Natural killer cell (primary cell): ENCODE results near the gene STK38. TPM values are rescaled to one million over a fixed set of nuclear protein-coding genes. Genes with fewer than 3 reads are reported as not detected.

Experiments used
- ATAC-seq, 3 donors: fragments of 150-1000 bp in 2 of 3; fragments of 200-7000 bp in 1 of 3; cut with Tn5 transposase; 1 replicate in 1 of 3; 2 replicates in 2 of 3; pipeline ENCODE4 v1.10.0; 2021; ENCODE audit warnings: mild to moderate bottlenecking in 2 of 3, moderate library complexity in 2 of 3
- DNase-seq, 2 donors: peaks; one replicate each; pipeline versions ENCODE4 v3.0.0 to v3.0.0-alpha.2; 2013 to 2021; ENCODE audit warnings: mixed read lengths in 1 of 2
- H3K27ac ChIP-seq: one replicate; pipeline ENCODE4 v1.5.1; 2013; ENCODE audit warnings: mild to moderate bottlenecking, low read length
- H3K27me3 ChIP-seq: one replicate; pipeline ENCODE4 v1.6.1; 2013; ENCODE audit warnings: low read length; ENCODE audit not compliant: control insufficient read depth, insufficient read depth
- H3K36me3 ChIP-seq: one replicate; pipeline ENCODE4 v1.6.1; 2013; ENCODE audit warnings: low read length; ENCODE audit not compliant: control insufficient read depth, insufficient read depth
- H3K4me1 ChIP-seq: one replicate; pipeline ENCODE4 v1.6.1; 2013; ENCODE audit warnings: low read length; ENCODE audit not compliant: control insufficient read depth, insufficient read depth
- H3K4me3 ChIP-seq: one replicate; pipeline ENCODE4 v1.5.1; 2013; ENCODE audit warnings: low read length
- H3K9me3 ChIP-seq: one replicate; pipeline ENCODE4 v1.6.1; 2013; ENCODE audit warnings: low read length; ENCODE audit not compliant: control insufficient read depth, insufficient read depth
- H3K27ac Mint-ChIP-seq, 2 donors: one replicate each; pipeline ENCODE4 v1.8.0; 2022; ENCODE audit warnings: mild to moderate bottlenecking in 2 of 2, mixed read lengths in 2 of 2, moderate library complexity in 1 of 2
- H3K27me3 Mint-ChIP-seq, 2 donors: one replicate each; pipeline ENCODE4 v1.8.0; 2022; ENCODE audit warnings: low read depth in 2 of 2, mixed read lengths in 2 of 2
- H3K36me3 Mint-ChIP-seq: one replicate; pipeline ENCODE4 v1.8.0; 2022; ENCODE audit warnings: mixed read lengths
- H3K4me1 Mint-ChIP-seq, 2 donors: one replicate each; pipeline ENCODE4 v1.8.0; 2022; ENCODE audit warnings: mixed read lengths in 2 of 2
- H3K4me3 Mint-ChIP-seq: one replicate; pipeline ENCODE4 v1.8.0; 2022; ENCODE audit warnings: mild to moderate bottlenecking, moderate library complexity, mixed read lengths
- H3K9me3 Mint-ChIP-seq, 2 donors: one replicate each; pipeline ENCODE4 v1.8.0; 2022; ENCODE audit warnings: mixed read lengths in 2 of 2
- CTCF ChIP-seq: fragments of 200-600 bp; IDR thresholded peaks from one replicate; pipeline ENCODE4 v1.8.0; 2022; ENCODE audit warnings: antibody characterized with exemption
- WGBS: methylation state at CpG from one replicate; pipeline ENCODE4 v1.1.7; 2013; ENCODE audit warnings: missing lambda C conversion rate; ENCODE audit not compliant: insufficient coverage; 5-methylcytosine and 5-hydroxymethylcytosine counted together
- intact Hi-C: fragments of 100-400 bp; cut with micrococcal nuclease; formaldehyde crosslinking; loops from one replicate; pipeline ENCODE4 v1.14.2; 2022
- total RNA-seq, 4 donors: library from RNA; stranded (reverse); fragments of 120-200 nt in 1 of 4; gene quantifications; one replicate each; pipeline versions ENCODE4 v1.2.3 to v1.2.4, GENCODE V29; 2013 to 2022

Gene STK38
- total RNA-seq, 3 donors from 2014 or later (not counting 1 experiment from before 2014, with no cell fraction given), result 105 to 157 (median 126) TPM

DNA sequence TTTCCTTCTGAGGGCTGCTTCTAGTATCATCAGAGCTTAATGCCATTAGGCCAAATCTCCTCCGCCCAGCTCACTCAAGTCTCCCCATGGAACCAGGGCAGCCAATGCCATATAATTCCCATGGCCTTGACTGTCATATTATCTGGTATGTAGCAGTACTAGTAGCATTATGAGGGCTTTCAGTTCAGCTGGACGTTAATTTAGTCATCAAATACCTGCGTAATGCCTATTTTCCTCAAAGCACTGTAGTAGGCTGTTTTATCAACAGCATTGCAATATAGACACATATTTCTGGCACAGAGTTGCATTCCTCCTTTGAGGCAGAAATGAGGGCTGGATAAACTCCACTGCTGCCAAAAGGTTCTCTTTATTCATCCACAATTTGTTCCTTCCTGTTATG, 102.8 kb downstream of the STK38 start:
- no peaks in the 10 kb centered on the region for H3K9me3 Mint-ChIP-seq
- H3K4me3 Mint-ChIP-seq, result peak overlapping the region; percentile 97
- peaks cover 37 to 52% of the 10 kb centered on the region in 2 donors for H3K4me1 Mint-ChIP-seq
- H3K27me3 Mint-ChIP-seq, result no peaks in the 10 kb centered on the region
- no peaks in the 10 kb centered on the region for H3K36me3 Mint-ChIP-seq
- H3K27ac ChIP-seq, result peak overlapping the region; percentile 89
- H3K27ac Mint-ChIP-seq, result peak overlapping the region; percentile 94 to 95
- peaks cover 25% of the 10 kb centered on the region for H3K4me1 ChIP-seq
- H3K4me3 ChIP-seq, result no peak overlapping the region
- TF ChIP-seq CTCF, result no peak
- no peaks in the 10 kb centered on the region for H3K36me3 ChIP-seq
- H3K27me3 ChIP-seq, result no peaks in the 10 kb centered on the region
- ATAC-seq (no peak), DNase-seq (no peak)
- H3K9me3 ChIP-seq, result no peaks in the 10 kb centered on the region
- intact Hi-C loops, result loop anchor here (5.0 kb wide), 2 partner anchors 103 to 148 kb away; partner anchors contain the start of genes SRSF3 and STK38
- 86% methylated on average over 3 of the region's 3 CpGs for WGBS

Other genes starting within 250 kb of the STK38 start
- gene BNIP5, start 210.6 kb downstream of the STK38 start, total RNA-seq, result not detected
- 1 to 10 TPM in 2 of 3 donors, under 1 TPM in 1; 0.96 to 2.8 (median 1.7) TPM for gene ETV7, start 159.8 kb downstream of the STK38 start, total RNA-seq
- 1 to 10 TPM in 1 of 3 donors, under 1 TPM in 2; 0.27 to 1.0 (median 0.28) TPM for gene PXT1, start 104.6 kb downstream of the STK38 start, total RNA-seq
- gene KCTD20, start 104.5 kb downstream of the STK38 start, total RNA-seq, result 10 to 100 TPM; 37.7 to 43.5 (median 43.2) TPM
- gene SRSF3, start 46.9 kb upstream of the STK38 start, total RNA-seq, result 100 to 1,000 TPM; 445 to 526 (median 447) TPM
- gene CDKN1A, start 131.2 kb upstream of the STK38 start, total RNA-seq, result 10 to 100 TPM; 19.1 to 40.7 (median 25.4) TPM
- gene RAB44, start 150.3 kb upstream of the STK38 start, total RNA-seq, result 10 to 100 TPM in 1 of 3 donors, under 1 TPM in 2; 0.09 to 12.9 (median 0.70) TPM